HEK293 (cell line): ENCODE results near the gene FOXC2.

Experiments used
- CTCF ChIA-PET: fragments of 350-600 bp; formaldehyde crosslinking; extraction: SDS; loops from one replicate; lab custom pipeline; 2021; ENCODE audit warnings: antibody characterized with exemption; lab: Yijun Ruan, JAX
- POLR2A ChIA-PET: fragments of 300-600 bp; formaldehyde crosslinking; extraction: SDS; loops from one replicate; lab custom pipeline; 2020; ENCODE audit warnings: antibody characterized with exemption, inconsistent platforms; lab: Yijun Ruan, JAX
- H3K27ac ChIP-seq: fragments of 200-500 bp; sonication (Bioruptor generic); 2 replicates; pipeline ENCODE4 v1.5.1; 2014; ENCODE audit warnings: low read depth, low read length, control low read depth, inconsistent platforms; ENCODE audit errors: extremely low read depth
- H3K36me3 ChIP-seq, 2 experiments: fragments of 200-500 bp in 1 of 2; sonication (Bioruptor generic) in 1 of 2; 1 replicate in 1 of 2; 2 replicates in 1 of 2; pipeline ENCODE4 v1.5.1; 2014 to 2017; ENCODE audit warnings: inconsistent platforms in 2 of 2, low read length in 2 of 2; ENCODE audit not compliant: control insufficient read depth in 2 of 2, insufficient read depth in 1 of 2
- H3K4me1 ChIP-seq: fragments of 200-500 bp; sonication (Bioruptor generic); 2 replicates; pipeline ENCODE4 v1.5.1; 2014; ENCODE audit warnings: mild to moderate bottlenecking, low read length, inconsistent platforms; ENCODE audit not compliant: control insufficient read depth, insufficient read depth
- H3K4me3 ChIP-seq: 2 replicates; pipeline ENCODE4 v1.5.1; 2011; ENCODE audit warnings: low read depth, mild to moderate bottlenecking, control low read depth, low read length, moderate library complexity
- H3K9me3 ChIP-seq: fragments of 200-500 bp; sonication (Bioruptor generic); 2 replicates; pipeline ENCODE4 v1.5.1; 2014; ENCODE audit warnings: low read depth, low read length, inconsistent platforms; ENCODE audit not compliant: control insufficient read depth, insufficient read depth
- BCL11A ChIP-seq: fragments of 450-650 bp; formaldehyde crosslinking; IDR thresholded peaks from 2 replicates; pipeline ENCODE4 v1.5.1; 2016; ENCODE audit warnings: low read depth, missing biosample characterization, missing genetic modification characterization
- ELK4 ChIP-seq: IDR thresholded peaks from 2 replicates; pipeline ENCODE4 v1.6.1; 2011; ENCODE audit warnings: mild to moderate bottlenecking, low read depth, low read length, borderline replicate concordance
- GLI2 ChIP-seq: fragments of 450-650 bp; formaldehyde crosslinking; IDR thresholded peaks from 2 replicates; pipeline ENCODE4; 2017; ENCODE audit warnings: missing biosample characterization, missing genetic modification characterization, low read depth, borderline replicate concordance
- GLI4 ChIP-seq: fragments of 450-650 bp; formaldehyde crosslinking; IDR thresholded peaks from 2 replicates; pipeline ENCODE4 v1.5.1; 2016; ENCODE audit warnings: missing biosample characterization, missing genetic modification characterization
- HOXA7 ChIP-seq: sonication (generic); formaldehyde crosslinking; IDR thresholded peaks from 2 replicates; pipeline ENCODE4 v1.8.1; 2022; ENCODE audit warnings: missing genetic modification reagents, borderline replicate concordance
- KLF1 ChIP-seq: fragments of 450-650 bp; formaldehyde crosslinking; IDR thresholded peaks from 2 replicates; pipeline ENCODE4 v1.5.1; 2016; ENCODE audit warnings: missing biosample characterization, missing genetic modification characterization
- PRDM1 ChIP-seq: fragments of 450-650 bp; formaldehyde crosslinking; IDR thresholded peaks from 2 replicates; pipeline ENCODE4; 2016; ENCODE audit warnings: missing biosample characterization, missing genetic modification characterization
- SP3 ChIP-seq: fragments of 450-650 bp; formaldehyde crosslinking; IDR thresholded peaks from 2 replicates; pipeline ENCODE4 v1.5.1; 2016; ENCODE audit warnings: missing biosample characterization, missing genetic modification characterization
- YY2 ChIP-seq: fragments of 450-650 bp; formaldehyde crosslinking; IDR thresholded peaks from 2 replicates; pipeline ENCODE4 v1.5.1; 2016; ENCODE audit warnings: missing biosample characterization, missing genetic modification characterization
- ZBTB49 ChIP-seq: fragments of 450-650 bp; formaldehyde crosslinking; IDR thresholded peaks from 2 replicates; pipeline ENCODE4 v1.5.1; 2016; ENCODE audit warnings: missing biosample characterization, missing genetic modification characterization, low read depth
- ZEB2 ChIP-seq: fragments of 450-650 bp; formaldehyde crosslinking; IDR thresholded peaks from 2 replicates; pipeline ENCODE4 v1.5.1; 2016; ENCODE audit warnings: missing biosample characterization, missing genetic modification characterization
- ZFP3 ChIP-seq: fragments of 450-650 bp; formaldehyde crosslinking; IDR thresholded peaks from 2 replicates; pipeline ENCODE4 v1.5.1; 2016; ENCODE audit warnings: low read depth, missing biosample characterization, missing genetic modification characterization
- ZNF132 ChIP-seq: fragments of 450-650 bp; formaldehyde crosslinking; IDR thresholded peaks from 2 replicates; pipeline ENCODE4 v1.5.1; 2017; ENCODE audit warnings: missing biosample characterization, missing genetic modification characterization, borderline replicate concordance
- ZNF26 ChIP-seq: fragments of 450-650 bp; formaldehyde crosslinking; IDR thresholded peaks from 2 replicates; pipeline ENCODE4 v1.5.1; 2016; ENCODE audit warnings: missing biosample characterization, missing genetic modification characterization
- ZNF354C ChIP-seq: fragments of 450-650 bp; formaldehyde crosslinking; IDR thresholded peaks from 2 replicates; pipeline ENCODE4 v1.5.1; 2016; ENCODE audit warnings: missing biosample characterization, missing genetic modification characterization, low read depth, borderline replicate concordance
- ZNF362 ChIP-seq: fragments of 450-650 bp; formaldehyde crosslinking; IDR thresholded peaks from 2 replicates; pipeline ENCODE4 v1.5.1; 2016; ENCODE audit warnings: missing biosample characterization, missing genetic modification characterization
- ZNF398 ChIP-seq: fragments of 450-650 bp; formaldehyde crosslinking; IDR thresholded peaks from 2 replicates; pipeline ENCODE4 v1.5.1; 2017; ENCODE audit warnings: missing biosample characterization, missing genetic modification characterization
- ZNF423 ChIP-seq: fragments of 450-650 bp; formaldehyde crosslinking; IDR thresholded peaks from 2 replicates; pipeline ENCODE4 v1.5.1; 2016; ENCODE audit warnings: missing biosample characterization, missing genetic modification characterization
- ZNF449 ChIP-seq: fragments of 450-650 bp; formaldehyde crosslinking; IDR thresholded peaks from 2 replicates; pipeline ENCODE4 v1.5.1; 2017; ENCODE audit warnings: missing biosample characterization, mild to moderate bottlenecking, missing genetic modification characterization, moderate library complexity
- ZNF571 ChIP-seq: fragments of 450-650 bp; formaldehyde crosslinking; IDR thresholded peaks from 2 replicates; pipeline ENCODE4 v1.5.0; 2017; ENCODE audit warnings: missing biosample characterization, missing genetic modification characterization
- ZNF580 ChIP-seq: fragments of 450-650 bp; formaldehyde crosslinking; IDR thresholded peaks from 2 replicates; pipeline ENCODE4 v1.5.1; 2016; ENCODE audit warnings: missing biosample characterization, missing genetic modification characterization
- ZNF658 ChIP-seq: fragments of 450-650 bp; formaldehyde crosslinking; IDR thresholded peaks from 2 replicates; pipeline ENCODE4; 2016; ENCODE audit warnings: missing biosample characterization, missing genetic modification characterization
- ZNF660 ChIP-seq: fragments of 450-650 bp; IDR thresholded peaks from 2 replicates; pipeline ENCODE4 v1.5.1; 2018; ENCODE audit warnings: missing biosample characterization, mild to moderate bottlenecking, missing genetic modification characterization
- ZNF677 ChIP-seq: fragments of 450-650 bp; IDR thresholded peaks from 2 replicates; pipeline ENCODE4 v1.5.0; 2018; ENCODE audit warnings: missing biosample characterization, mild to moderate bottlenecking, missing genetic modification characterization, moderate library complexity
- ZNF704 ChIP-seq: fragments of 450-650 bp; formaldehyde crosslinking; IDR thresholded peaks from 2 replicates; pipeline ENCODE4 v1.5.1; 2016; ENCODE audit warnings: missing biosample characterization, missing genetic modification characterization
- ZNF791 ChIP-seq: fragments of 450-650 bp; formaldehyde crosslinking; IDR thresholded peaks from 2 replicates; pipeline ENCODE4 v1.5.1; 2016; ENCODE audit warnings: missing biosample characterization, missing genetic modification characterization
- ZNF792 ChIP-seq: fragments of 450-650 bp; formaldehyde crosslinking; IDR thresholded peaks from 2 replicates; pipeline ENCODE4 v1.5.1; 2016; ENCODE audit warnings: missing biosample characterization, missing genetic modification characterization

FOXC2 gene

GRCh38 chr16:86519649-86520316, 46.8 kb upstream of the FOXC2 start:
- Histone ChIP-seq H3K4me1 (no peaks in the 10 kb centered on the region), H3K4me3 (no peak overlapping the region), H3K36me3 (peaks cover 0 to 8% of the 10 kb centered on the region in 2 experiments; a peak in 1 of 3 replicates), H3K9me3 (no peaks in the 10 kb centered on the region), H3K27ac (no peak overlapping the region)
- CTCF ChIA-PET = interaction anchor here (0.6 to 6.0 kb wide), 29 partner anchors 8 to 759 kb away, joined by 3 to 135 read pairs (median 4); no protein-coding TSS in a partner anchor
- POLR2A ChIA-PET = no interaction called here
- TF ChIP-seq HOXA7 (no peak), ZNF677 (no peak), BCL11A (tag by site-specific recombination) (no peak), ZNF658 (tag by site-specific recombination) (no peak), ZNF449 (tag by site-specific recombination) (no peak), GLI2 (no peak), ZEB2 (tag by site-specific recombination) (no peak), ZFP3 (no peak), ZNF660 (tag by site-specific recombination) (0 out of 2 replicates have a peak, but pooled peaks have one; percentile 43), YY2 (tag by site-specific recombination) (no peak), ZNF398 (tag by site-specific recombination) (no peak), SP3 (peak; percentile 58; the same call in 1 of the 2 replicates), ZNF792 (tag by site-specific recombination) (no peak), ZNF362 (tag by site-specific recombination) (no peak), PRDM1 (tag by site-specific recombination) (no peak), ELK4 (no peak), ZNF571 (tag by site-specific recombination) (no peak), KLF1 (tag by site-specific recombination) (peak; percentile 35; the same call in 1 of the 2 replicates), ZNF791 (tag by site-specific recombination) (no peak), ZNF26 (tag by site-specific recombination) (no peak), ZNF354C (tag by site-specific recombination) (no peak), GLI4 (tag by site-specific recombination) (no peak), ZNF704 (tag by site-specific recombination) (no peak), ZNF423 (no peak), ZBTB49 (no peak), ZNF132 (tag by site-specific recombination) (no peak), ZNF580 (tag by site-specific recombination) (no peak)
